Naive B cell (primary cell): ENCODE results near the gene ZNF552. TPM values are rescaled to one million over a fixed set of nuclear protein-coding genes. Genes with fewer than 3 reads are reported as not detected.
"Not testable (repeated sequence)": the region's sequence is repeated elsewhere in the genome, so short reads cannot be mapped to it uniquely, and the experiment has no call there.

Experiments used
- ATAC-seq, 2 donors: fragments of 150-1000 bp; cut with Tn5 transposase; 2 replicates each; pipeline ENCODE4 v1.10.0; 2021; ENCODE audit warnings: low read depth in 2 of 2, mild to moderate bottlenecking in 2 of 2, moderate library complexity in 2 of 2
- DNase-seq: peaks from one replicate; pipeline ENCODE4 v3.0.0; 2022
- H3K27ac Mint-ChIP-seq, 6 donors: one replicate each; pipeline ENCODE4 v1.8.0; 2020 to 2022; ENCODE audit warnings: mild to moderate bottlenecking in 6 of 6, mixed read lengths in 6 of 6, moderate library complexity in 5 of 6, inconsistent platforms in 2 of 6
- H3K27me3 Mint-ChIP-seq, 3 donors: one replicate each; pipeline ENCODE4 v1.8.0; 2021 to 2022; ENCODE audit warnings: mixed read lengths in 3 of 3, mild to moderate bottlenecking in 1 of 3
- H3K36me3 Mint-ChIP-seq, 2 donors: one replicate each; pipeline ENCODE4 v1.8.0; 2020 to 2022; ENCODE audit warnings: mixed read lengths in 2 of 2, inconsistent platforms in 1 of 2, mild to moderate bottlenecking in 1 of 2
- H3K4me1 Mint-ChIP-seq, 3 donors: one replicate each; pipeline ENCODE4 v1.8.0; 2020 to 2022; ENCODE audit warnings: mixed read lengths in 3 of 3, inconsistent platforms in 1 of 3, mild to moderate bottlenecking in 1 of 3, moderate library complexity in 1 of 3
- H3K4me3 Mint-ChIP-seq, 8 donors: one replicate each; pipeline ENCODE4 v1.8.0; 2020 to 2022; ENCODE audit warnings: mild to moderate bottlenecking in 8 of 8, mixed read lengths in 8 of 8, moderate library complexity in 8 of 8, inconsistent platforms in 2 of 8
- H3K9me3 Mint-ChIP-seq, 7 donors: one replicate each; pipeline ENCODE4 v1.8.0; 2020 to 2022; ENCODE audit warnings: mixed read lengths in 7 of 7, mild to moderate bottlenecking in 5 of 7, inconsistent platforms in 2 of 7, moderate library complexity in 1 of 7
- polyA plus RNA-seq, 6 donors: library from polyadenylated mRNA; unstranded; fragments of 300-500 nt; fragmentation: Illumina TruSeq; gene quantifications; one replicate each; pipeline ENCODE4 v1.2.3, GENCODE V29; 2021; ENCODE audit warnings: low read depth in 6 of 6

Gene ZNF552
- 10 to 100 TPM in 2 of 6 donors, 1 to 10 TPM in 4; 4.1 to 15.2 (median 6.3) TPM for polyA plus RNA-seq

DNA sequence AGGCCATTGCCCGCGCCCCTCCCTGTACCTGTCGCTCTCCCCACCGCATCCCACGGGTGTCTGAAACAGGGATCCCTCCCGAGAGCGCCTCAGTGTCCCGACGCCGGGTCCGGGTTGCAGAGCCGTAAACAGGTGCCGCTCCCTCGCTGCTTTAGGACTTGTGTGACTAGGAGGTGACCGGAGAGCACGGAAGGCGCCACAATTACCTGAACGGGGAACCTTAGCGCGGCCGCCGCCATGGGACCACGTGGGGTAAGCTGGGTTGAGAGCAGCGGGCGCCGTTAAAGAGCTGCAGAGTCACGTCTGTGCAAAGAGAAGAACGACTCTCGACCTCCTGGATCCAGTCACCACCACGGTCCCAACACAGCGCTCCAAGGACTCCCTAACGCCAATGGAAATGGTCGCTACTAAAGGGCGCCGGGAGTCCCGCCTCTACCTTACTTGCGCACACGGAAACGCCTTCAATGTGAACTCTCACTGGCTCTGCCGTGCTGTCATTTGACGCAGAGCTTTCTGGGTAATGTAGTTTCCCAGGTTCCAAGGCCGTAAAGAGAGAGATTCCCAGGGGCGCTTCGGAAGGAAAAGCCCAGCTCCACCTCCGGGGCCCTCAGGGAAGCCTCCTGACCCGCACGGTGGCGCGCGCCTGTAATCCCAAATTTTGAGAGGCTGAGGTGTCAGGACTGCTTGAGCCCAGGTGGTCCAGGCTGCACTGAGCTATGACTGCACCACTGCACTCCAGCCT is at the start of gene ZNF552:
TSS of gene ZNF552 (minus strand) at position 409 of the 742 bp plus-strand sequence. CDS start at position 239, 170 bp downstream.
- peak within 1 kb of the TSS; percentile 94 to 98 (median 96) for H3K27ac Mint-ChIP-seq
- no peaks in the 10 kb centered on the region for H3K27me3 Mint-ChIP-seq
- H3K36me3 Mint-ChIP-seq, result no peaks in the 10 kb centered on the region
- peaks cover 41 to 50% (median 48%) of the 10 kb centered on the region in 3 donors for H3K4me1 Mint-ChIP-seq
- H3K4me3 Mint-ChIP-seq, result peak within 1 kb of the TSS; percentile 91 to 99 (median 98)
- H3K9me3 Mint-ChIP-seq, result no peaks in the 10 kb centered on the region
- ATAC-seq (peak; percentile 78 to 79), DNase-seq (peak; percentile 70)

DNA sequence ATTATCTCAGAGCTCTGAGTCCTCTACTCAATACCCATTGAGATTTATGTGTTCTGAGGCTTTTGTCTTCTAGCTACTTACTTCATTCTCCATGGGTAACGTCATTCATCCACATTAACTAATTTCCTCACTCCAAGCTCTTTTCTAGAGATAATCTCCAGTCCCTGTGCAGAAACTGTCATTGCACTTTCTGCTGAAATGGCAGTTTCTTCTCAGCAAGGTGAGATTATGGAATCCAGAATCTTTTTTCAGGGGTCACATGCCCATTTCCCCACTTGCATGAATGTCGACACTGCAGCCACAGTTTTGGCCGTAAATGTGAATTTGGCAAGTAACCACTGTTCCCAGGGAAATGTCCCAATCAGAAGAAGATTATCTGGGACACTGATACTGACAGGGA is 47.6 kb upstream of the ZNF552 start:
- not testable (repeated sequence) for H3K27me3 Mint-ChIP-seq, H3K4me3 Mint-ChIP-seq

GRCh38 chr19:57854117-57854516 is 39.4 kb upstream of the ZNF552 start:
- DNase-seq, H3K27ac Mint-ChIP-seq, ATAC-seq, H3K27me3 Mint-ChIP-seq, H3K4me3 Mint-ChIP-seq, H3K9me3 Mint-ChIP-seq: not testable (repeated sequence)
- peaks cover 9 to 19% of the 10 kb centered on the region in 2 donors for H3K36me3 Mint-ChIP-seq
- peaks cover 26 to 43% (median 34%) of the 10 kb centered on the region in 3 donors for H3K4me1 Mint-ChIP-seq

More for the DNA sequence above, 47.6 kb upstream of the ZNF552 start:
- peak overlapping the region in 2 of 6 donors; percentile 47 to 61 for H3K27ac Mint-ChIP-seq
- H3K4me1 Mint-ChIP-seq, ATAC-seq, DNase-seq, H3K9me3 Mint-ChIP-seq: not testable (repeated sequence)
- H3K36me3 Mint-ChIP-seq, result peaks cover 3 to 38% of the 10 kb centered on the region in 2 donors

DNA sequence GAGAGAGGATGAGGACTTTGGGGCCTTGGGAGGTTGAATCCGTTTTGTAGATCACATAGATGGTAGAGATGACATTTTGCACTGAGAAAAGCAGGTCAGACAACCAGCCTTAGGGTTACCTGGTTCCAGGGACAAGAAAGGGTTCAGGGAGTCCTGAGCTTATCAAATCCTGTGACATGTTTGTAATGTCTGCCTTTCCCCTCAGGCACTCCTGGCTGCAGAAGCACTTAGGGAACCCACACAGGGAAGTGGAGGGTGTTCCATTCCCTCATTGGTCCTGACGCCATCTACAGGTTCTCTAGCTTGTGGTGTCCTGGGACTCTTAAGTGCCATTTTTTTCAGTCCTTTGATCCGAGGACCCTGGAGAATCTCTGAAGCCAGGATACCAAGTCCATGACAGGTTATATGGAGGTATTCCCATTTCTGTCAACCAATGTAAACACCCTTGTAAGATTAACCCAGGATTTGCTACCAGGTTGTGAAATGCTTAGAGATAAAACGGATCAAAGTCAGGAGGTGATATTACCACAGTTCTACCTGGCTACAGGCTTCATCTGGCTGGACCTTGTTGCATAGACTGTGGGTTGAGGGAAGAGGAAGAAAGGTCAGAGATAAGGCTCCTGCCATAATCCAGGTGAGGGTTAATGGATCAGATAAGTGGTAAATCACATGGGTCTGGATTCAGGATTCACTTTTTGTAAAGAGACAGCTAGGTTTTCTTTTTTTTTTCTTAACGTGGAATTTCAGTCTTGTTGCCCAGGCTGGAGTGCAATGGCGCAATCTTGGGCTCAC is 37.3 kb upstream of the ZNF552 start:
- H3K27ac Mint-ChIP-seq, result peak overlapping the region in 2 of 6 donors; percentile 9 to 41
- not testable (repeated sequence) for DNase-seq, ATAC-seq, H3K9me3 Mint-ChIP-seq, H3K27me3 Mint-ChIP-seq
- peaks cover 26 to 43% (median 34%) of the 10 kb centered on the region in 3 donors for H3K4me1 Mint-ChIP-seq
- H3K36me3 Mint-ChIP-seq, result peaks cover 4 to 12% of the 10 kb centered on the region in 2 donors
- peak overlapping the region in 3 of 8 donors; percentile 35 to 99 (median 98) for H3K4me3 Mint-ChIP-seq

- Mint-ChIP-seq H3K27ac (peak overlapping the region; percentile 96 to 99 (median 97)), H3K36me3 (peaks cover 0 to 8% of the 10 kb centered on the region in 2 donors), H3K4me3 (peak overlapping the region; percentile 95 to 99 (median 96)), H3K9me3 (no peaks in the 10 kb centered on the region), H3K4me1 (peaks cover 26 to 41% (median 31%) of the 10 kb centered on the region in 3 donors), H3K27me3 (no peaks in the 10 kb centered on the region)
- DNase-seq (no peak), ATAC-seq (no peak)
These were observed 35.9 kb upstream of the ZNF552 start for GRCh38 chr19:57850553-57851017.

DNA sequence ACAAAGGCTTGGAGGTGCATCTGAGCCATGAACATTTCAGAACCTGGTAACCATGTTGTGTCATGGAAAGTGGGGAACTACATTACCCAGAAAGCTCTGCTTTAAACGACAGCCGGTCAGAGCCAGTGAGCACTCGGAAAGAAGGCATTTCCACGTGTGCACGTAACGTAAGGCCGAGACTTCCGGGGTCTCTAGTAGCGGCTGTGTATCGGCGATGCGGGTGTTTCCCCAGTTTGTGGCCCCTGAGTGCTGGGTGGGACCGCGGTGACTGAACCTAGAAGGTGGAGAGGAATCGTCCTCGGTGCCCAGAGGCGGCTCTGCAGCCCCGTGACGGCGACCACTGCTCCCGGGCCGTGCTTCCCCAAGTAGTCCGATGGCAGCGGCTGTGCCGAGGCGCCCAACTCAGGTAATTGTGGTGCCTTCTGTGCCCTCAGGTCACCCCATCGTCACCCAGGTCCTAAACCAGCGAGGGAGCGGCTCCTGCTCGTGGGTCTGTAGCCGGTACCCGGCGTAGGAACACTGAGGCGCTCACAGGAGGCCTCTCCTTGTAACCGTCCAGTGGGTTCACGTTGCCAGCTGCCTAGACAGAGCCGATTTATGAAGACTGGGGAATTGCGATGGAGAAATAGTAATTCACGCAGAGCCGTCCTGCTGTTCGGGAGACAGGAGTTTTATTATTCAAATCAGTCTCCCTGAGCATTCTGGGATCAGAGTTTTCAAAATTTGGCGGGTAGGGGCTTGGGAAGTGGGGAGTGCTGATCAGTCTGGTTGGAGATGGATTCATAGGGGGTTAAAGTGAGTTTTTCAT is 35.2 kb upstream of the ZNF552 start, which contains the start of gene ZNF587:
TSS of gene ZNF587 (plus strand) at position 194 of the 808 bp plus-strand sequence. CDS start at position 374, 180 bp downstream.
- not testable (repeated sequence) for H3K36me3 Mint-ChIP-seq, H3K27me3 Mint-ChIP-seq, H3K9me3 Mint-ChIP-seq
- Mint-ChIP-seq H3K27ac (peak within 1 kb of the TSS; percentile 96 to 99 (median 97)), H3K4me1 (peaks cover 26 to 34% (median 30%) of the 10 kb centered on the region in 3 donors), H3K4me3 (peak within 1 kb of the TSS; percentile 95 to 99 (median 96))
- peak; percentile 82 for DNase-seq
- peak; percentile 97 to 98 for ATAC-seq

GRCh38 chr19:57849162-57849665 is 34.5 kb upstream of the ZNF552 start:
- DNase-seq, H3K27me3 Mint-ChIP-seq, H3K9me3 Mint-ChIP-seq, H3K36me3 Mint-ChIP-seq, ATAC-seq: not testable (repeated sequence)
- Mint-ChIP-seq H3K4me1 (peaks cover 26 to 32% (median 28%) of the 10 kb centered on the region in 3 donors), H3K4me3 (peak overlapping the region in 7 of 8 donors; percentile 95 to 99 (median 96)), H3K27ac (peak overlapping the region in 5 of 6 donors; percentile 96 to 99 (median 97))

- peak overlapping the region in 1 of 8 donors; percentile 33 for H3K4me3 Mint-ChIP-seq
- not testable (repeated sequence) for H3K27me3 Mint-ChIP-seq, H3K9me3 Mint-ChIP-seq, H3K36me3 Mint-ChIP-seq, DNase-seq, ATAC-seq
- peaks cover 20 to 28% (median 26%) of the 10 kb centered on the region in 3 donors for H3K4me1 Mint-ChIP-seq
- peak overlapping the region in 1 of 6 donors; percentile 78 for H3K27ac Mint-ChIP-seq
These were observed 32.5 kb upstream of the ZNF552 start for GRCh38 chr19:57847164-57847563.

- H3K36me3 Mint-ChIP-seq, result peaks cover 0 to 8% of the 10 kb centered on the region in 2 donors
- ATAC-seq, result no peak
- H3K27me3 Mint-ChIP-seq, result no peaks in the 10 kb centered on the region
- DNase-seq, result no peak
- no peaks in the 10 kb centered on the region for H3K9me3 Mint-ChIP-seq
- H3K27ac Mint-ChIP-seq, result no peak overlapping the region
- peaks cover 4 to 20% (median 5%) of the 10 kb centered on the region in 3 donors for H3K4me1 Mint-ChIP-seq
- H3K4me3 Mint-ChIP-seq, result no peak overlapping the region
These were observed 26.5 kb upstream of the ZNF552 start for GRCh38 chr19:57841122-57841763.

DNA sequence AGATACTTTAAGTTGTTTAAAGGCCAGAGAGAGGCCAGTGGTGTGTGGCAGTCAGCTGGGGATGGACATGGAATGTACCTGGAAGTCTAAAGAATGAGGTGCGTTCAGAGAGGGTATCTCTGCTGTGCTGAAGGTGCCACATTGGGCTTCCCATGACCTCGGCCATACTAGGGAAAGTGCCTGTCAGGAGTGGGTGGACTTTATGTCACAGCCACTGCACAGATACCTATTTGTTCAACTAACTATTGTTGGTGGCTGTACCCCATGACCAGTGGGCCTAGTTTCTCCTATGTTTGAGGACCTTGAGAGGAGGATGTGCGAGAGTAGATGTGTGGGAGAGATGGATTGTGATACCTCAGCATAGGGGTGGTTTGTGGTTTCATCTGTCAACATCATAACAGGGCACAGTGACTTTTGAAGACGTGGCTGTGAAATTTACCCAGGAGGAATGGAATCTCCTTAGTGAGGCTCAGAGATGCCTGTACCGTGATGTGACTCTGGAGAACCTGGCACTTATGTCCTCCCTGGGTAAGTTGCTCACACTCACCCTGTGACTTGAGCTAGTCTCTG is 24.0 kb upstream of the ZNF552 start:
- Mint-ChIP-seq H3K27ac (peak overlapping the region in 2 of 6 donors; percentile 58 to 66), H3K4me1 (peaks cover 4 to 20% (median 5%) of the 10 kb centered on the region in 3 donors)
- H3K4me3 Mint-ChIP-seq, H3K36me3 Mint-ChIP-seq, H3K9me3 Mint-ChIP-seq, DNase-seq, H3K27me3 Mint-ChIP-seq, ATAC-seq: not testable (repeated sequence)

GRCh38 chr19:57836991-57837390 is 22.3 kb upstream of the ZNF552 start:
- not testable (repeated sequence) for DNase-seq, H3K27me3 Mint-ChIP-seq, H3K36me3 Mint-ChIP-seq, ATAC-seq, H3K4me3 Mint-ChIP-seq, H3K9me3 Mint-ChIP-seq
- H3K4me1 Mint-ChIP-seq, result peaks cover 4 to 16% (median 5%) of the 10 kb centered on the region in 3 donors
- H3K27ac Mint-ChIP-seq, result peak overlapping the region in 1 of 6 donors; percentile 76
